GM12891 (cell line): ENCODE data around the gene MZB1.

ENCODE experiments used
- PAX5 ChIP-seq: IDR thresholded peaks from 2 replicates; pipeline ENCODE4 v1.6.1; 2011; ENCODE audit warnings: low read length, moderate library complexity, mild to moderate bottlenecking; ENCODE audit not compliant: insufficient read depth, severe bottlenecking
- POLR2A ChIP-seq: IDR thresholded peaks from 2 replicates; pipeline ENCODE4 v1.6.1; 2011; ENCODE audit warnings: low read depth, low read length, control low read depth
- SPI1 ChIP-seq: IDR thresholded peaks from 2 replicates; pipeline ENCODE4 v1.6.1; 2011; ENCODE audit warnings: low read depth, low read length, control low read depth
- TAF1 ChIP-seq: IDR thresholded peaks from 2 replicates; pipeline ENCODE4 v1.6.1; 2011; ENCODE audit warnings: low read depth, low read length, control low read depth

GRCh38 chr5:139392678-139393496 is 3.2 kb upstream of the MZB1 start:
- TF ChIP-seq POLR2A (no peak), SPI1 (peak; percentile 69), TAF1 (no peak), PAX5 (no peak)
